Measurements from ENCODE around the gene ZNF565. TPM values are rescaled to one million over a fixed set of nuclear protein-coding genes. Genes with fewer than 3 reads are reported as not detected.

The ZNF565 gene
- total RNA-seq, 1 experiment from 2014 or later = 4.8 TPM

GRCh38 chr19:36151144-36152018 lies 63.1 kb downstream of the ZNF565 start:
- Histone ChIP-seq H3K56ac (ENCODE audit: insufficient read length, low read depth, low read length) (no peak overlapping the region), H3K23me2 (ENCODE audit: insufficient read length, low read depth, low read length, poor library complexity, severe bottlenecking) (no peaks in the 10 kb centered on the region), H2BK15ac (ENCODE audit: low read depth, low read length) (no peak overlapping the region), H2AFZ (ENCODE audit: low read length) (no peak overlapping the region), H2BK12ac (ENCODE audit: insufficient read length, low read depth, low read length) (no peak overlapping the region), H3K9me3 (ENCODE audit: control insufficient read depth, low read depth, low read length) (no peaks in the 10 kb centered on the region), H3K14ac (ENCODE audit: insufficient read depth, low read length) (no peak overlapping the region), H3K23ac (ENCODE audit: insufficient read length, low read depth, low read length) (no peak overlapping the region), H2BK120ac (ENCODE audit: low read depth, low read length, poor library complexity, severe bottlenecking) (no peak overlapping the region), H3T11ph (ENCODE audit: low read length) (no peak overlapping the region), H3K18ac (ENCODE audit: insufficient read length, low read depth, low read length) (no peak overlapping the region), H3K79me2 (ENCODE audit: insufficient read depth, low read length) (no peaks in the 10 kb centered on the region), H3K79me1 (ENCODE audit: insufficient read depth, low read depth, low read length, poor library complexity, severe bottlenecking) (no peaks in the 10 kb centered on the region), H3K4me2 (ENCODE audit: insufficient read depth, insufficient read length, low read length) (no peak overlapping the region), H4K8ac (replicated peaks; ENCODE audit: insufficient read length, low read depth, low read length) (no peak overlapping the region), H2BK5ac (ENCODE audit: insufficient read length, low read length) (no peak overlapping the region), H3K9ac (ENCODE audit: extremely low read depth, insufficient read length, low read length) (no peak overlapping the region), H3K27me3 (ENCODE audit: insufficient read depth, low read length) (no peaks in the 10 kb centered on the region), H4K91ac (ENCODE audit: insufficient read length, low read depth, low read length) (no peak overlapping the region), H2BK20ac (ENCODE audit: low read depth, low read length, poor library complexity, severe bottlenecking) (no peak overlapping the region), H3K4ac (ENCODE audit: low read depth, low read length) (no peak overlapping the region), H4K20me1 (ENCODE audit: control insufficient read depth, insufficient read depth, insufficient read length) (no peaks in the 10 kb centered on the region), H2AK5ac (ENCODE audit: insufficient read length, low read length) (no peak overlapping the region), H3K27ac (ENCODE audit: insufficient read length, low read depth, low read length) (no peak overlapping the region), H3K4me1 (ENCODE audit: insufficient read depth, low read length) (no peaks in the 10 kb centered on the region), H4K5ac (ENCODE audit: insufficient read length, low read depth, low read length) (no peak overlapping the region)
- DNase-seq = peak; percentile 67
- no CpG with 5 or more reads among the region's 47 CpGs for WGBS (ENCODE audit: extremely low coverage, insufficient read length, low lambda C conversion rate)
- Mint-ChIP-seq H3K4me1 (peaks cover 13% of the 10 kb centered on the region in 2 experiments), H3K27ac (peak overlapping the region; percentile 52 to 86 (median 66); a peak in 3 of 7 replicates), H3K9me3 (no peaks in the 10 kb centered on the region), H3K4me3 (no peak overlapping the region), H3K27me3 (ENCODE audit: low read depth) (no peaks in the 10 kb centered on the region), H3K36me3 (ENCODE audit: insufficient read depth in 1 of 3, low read depth in 3 of 3) (peaks cover 38 to 68% (median 61%) of the 10 kb centered on the region in 3 experiments; a peak in 6 of 7 replicates)
- TF ChIP-seq CTCF (conservative IDR thresholded peaks at IDR 0.05) = no peak
